ENCODE data around the gene DMBT1. TPM values are rescaled to one million over a fixed set of nuclear protein-coding genes. Genes with fewer than 3 reads are reported as not detected.

Gene DMBT1
- total and polyA plus RNA-seq, 2 of the 4 experiments (the other 2 are of a cell fraction), result under 0.01 TPM; not detected in 1

GRCh38 chr10:122531261-122531660, 29.3 kb upstream of the DMBT1 start:
- H2BK20ac ChIP-seq (ENCODE audit: low read depth, low read length), result no peak overlapping the region
- in situ Hi-C loops (cut with MboI; ENCODE audit: low sequenced_read_pairs), result no loop called here
- no peak overlapping the region for H3K56ac ChIP-seq (ENCODE audit: extremely low read depth, insufficient read depth, low read length)

More at GRCh38 chr10:122531261-122531660, 29.3 kb upstream of the DMBT1 start:
- H3K9me1 ChIP-seq (ENCODE audit: insufficient read depth, low read length), result no peaks in the 10 kb centered on the region
- no peak overlapping the region for H3K18ac ChIP-seq (ENCODE audit: low read depth, low read length)
- H3K36me3 ChIP-seq (ENCODE audit: control insufficient read depth, insufficient read depth, low read length), result no peaks in the 10 kb centered on the region
- no peak overlapping the region for H4K5ac ChIP-seq (ENCODE audit: low read depth, low read length)
- no peak overlapping the region for H2AK9ac ChIP-seq (replicated peaks; ENCODE audit: low read depth, low read length, poor library complexity)
- H3K14ac ChIP-seq (replicated peaks; ENCODE audit: low read depth, low read length), result no peak overlapping the region
- H4K8ac ChIP-seq (ENCODE audit: low read depth in 2 of 2, low read length in 2 of 2), result no peak overlapping the region
- H3K4me1 ChIP-seq (ENCODE audit: control insufficient read depth, insufficient read depth, low read length), result no peaks in the 10 kb centered on the region
- no peak overlapping the region for H2AK5ac ChIP-seq (ENCODE audit: low read depth, low read length)
- no peak overlapping the region for H4K91ac ChIP-seq (ENCODE audit: insufficient read depth, low read depth, low read length)
- ATAC-seq (ENCODE audit: low read depth) (no peak), DNase-seq (no peak)
- no peak overlapping the region for H2BK15ac ChIP-seq (ENCODE audit: low read depth, low read length)
- H2BK120ac ChIP-seq (ENCODE audit: low read depth, low read length), result no peak overlapping the region
- WGBS, 2 experiments (ENCODE audit: extremely low coverage in 2 of 2, insufficient read length in 1 of 2), result no CpG with 5 or more reads among the region's 5 CpGs
- H3K23ac ChIP-seq (ENCODE audit: low read depth, low read length), result no peak overlapping the region
- no peak for TF ChIP-seq ELK1 (IDR thresholded peaks at IDR 0.05; ENCODE audit: borderline replicate concordance, low read depth, low read length)
- TF ChIP-seq USF2 (IDR thresholded peaks at IDR 0.05; ENCODE audit: low read depth, low read length), result no peak
- TF ChIP-seq MAFK (IDR thresholded peaks at IDR 0.05; ENCODE audit: low read depth, low read length), result no peak
- no peak for TF ChIP-seq MAZ (IDR thresholded peaks at IDR 0.05; ENCODE audit: borderline replicate concordance, low read depth, low read length)
- TF ChIP-seq RCOR1 (IDR thresholded peaks at IDR 0.05; ENCODE audit: insufficient replicate concordance, low read length), result no peak
- no peak for TF ChIP-seq POLR2A (IDR thresholded peaks at IDR 0.05; ENCODE audit: low read depth, low read length)
- TF ChIP-seq CHD1 (IDR thresholded peaks at IDR 0.05; ENCODE audit: low read depth, low read length), result no peak
- TF ChIP-seq BHLHE40 (IDR thresholded peaks at IDR 0.05; ENCODE audit: low read depth, low read length), result no peak
- TF ChIP-seq CTCF (conservative IDR thresholded peaks at IDR 0.05; ENCODE audit: low read depth, low read length), result no peak
- no peak for TF ChIP-seq NFE2L2 (IDR thresholded peaks at IDR 0.05; ENCODE audit: low read depth, low read length)
- TF ChIP-seq SMC3 (IDR thresholded peaks at IDR 0.05; ENCODE audit: low read depth, low read length), result no peak
- no peak for TF ChIP-seq CEBPB (IDR thresholded peaks at IDR 0.05; ENCODE audit: low read depth, low read length)
- no peak for TF ChIP-seq FOS (IDR thresholded peaks at IDR 0.05; ENCODE audit: low read depth, low read length)
- no peak overlapping the region for H3K4me3 ChIP-seq (ENCODE audit: insufficient read depth, low read depth, low read length)
- no peaks in the 10 kb centered on the region for H3K79me1 ChIP-seq (ENCODE audit: low read depth in 1 of 2, low read length in 2 of 2)
- intact Hi-C loops (cut with micrococcal nuclease), result no loop called here
- H2BK5ac ChIP-seq (ENCODE audit: low read depth, low read length, poor library complexity, severe bottlenecking), result no peak overlapping the region
- no peaks in the 10 kb centered on the region for H3K9me3 ChIP-seq (ENCODE audit: control insufficient read depth, insufficient read depth, low read length)
- H3K27me3 ChIP-seq (ENCODE audit: control insufficient read depth, insufficient read depth, low read length), result peaks cover 4% of the 10 kb centered on the region
- no peak overlapping the region for H2AFZ ChIP-seq (replicated peaks; ENCODE audit: low read length, poor library complexity)
- H3K4ac ChIP-seq (ENCODE audit: low read depth, low read length), result no peak overlapping the region
- dilution Hi-C loops (cut with HindIII; ENCODE audit: low sequenced_read_pairs, unreplicated experiment), result no loop called here
- H3K9ac ChIP-seq (ENCODE audit: low read depth, low read length), result no peak overlapping the region
- ChIA-PET POLR2A (ENCODE audit: unreplicated experiment) (no interaction called here), CTCF (no interaction called here)
- BruUV-seq (replicated peaks), result no TSS peak
- H4K20me1 ChIP-seq (ENCODE audit: insufficient read depth, low read length), result no peaks in the 10 kb centered on the region
- H3K27ac ChIP-seq (ENCODE audit: insufficient read depth, low read length), result no peak overlapping the region
- H3K4me2 ChIP-seq (ENCODE audit: low read depth, low read length), result no peak overlapping the region

Data from IMR-90 (cell line).